HepG2 (cell line): ENCODE data around the gene GLOD4. TPM values are rescaled to one million over a fixed set of nuclear protein-coding genes. Genes with fewer than 3 reads are reported as not detected.
"Not testable (repeated sequence)": the region's sequence is repeated elsewhere in the genome, so short reads cannot be mapped to it uniquely, and the experiment has no call there.

Experiments used
- ATAC-seq: fragments of 200-7000 bp; cut with Tn5 transposase; 3 replicates; pipeline ENCODE4 v1.9.1; 2020; ENCODE audit warnings: mild to moderate bottlenecking, moderate library complexity
- BruUV-seq: library from RNA; stranded (reverse); fragments of 400-500 nt; replicated peaks from 2 replicates; lab custom pipeline; 2021; lab: Mats Ljungman, UMichigan
- CTCF ChIA-PET: fragments of 300-600 bp; formaldehyde crosslinking; extraction: SDS; loops from one replicate; lab custom pipeline; 2021; ENCODE audit warnings: low total read pairs, inconsistent platforms, low intra/inter-chr PET ratio; lab: Yijun Ruan, JAX
- POLR2A ChIA-PET: fragments of 350-600 bp; sonication (Branson Sonifier 250); formaldehyde crosslinking; loops from one replicate; lab custom pipeline; 2020; ENCODE audit warnings: antibody characterized with exemption, inconsistent platforms; lab: Yijun Ruan, JAX
- DNase-seq: peaks from one replicate; pipeline ENCODE4 v3.0.0-alpha.2; 2015; ENCODE audit warnings: low spot score
- FAIRE-seq: peaks from 3 replicates; lab custom pipeline; 2011; peaks lifted over from hg19 to GRCh38; lab: Jason Lieb, UNC
- H2AFZ ChIP-seq: one replicate; pipeline ENCODE4 v1.6.1; 2011; ENCODE audit warnings: low read length, inconsistent platforms
- H3K27ac ChIP-seq: fragments of 300-600 bp; 3 replicates; pipeline ENCODE4 v1.8.0; 2011; ENCODE audit warnings: mixed run types, mild to moderate bottlenecking, mixed read lengths, low read length, inconsistent platforms; ENCODE audit not compliant: insufficient read depth; ENCODE audit errors: extremely low read length
- H3K27me3 ChIP-seq, 2 experiments: fragments of 200-600 bp in 1 of 2; 2 replicates in 1 of 2; 3 replicates in 1 of 2; pipeline versions ENCODE4 v1.6.0 to v1.8.0; 2011; ENCODE audit warnings: low read length in 2 of 2, mild to moderate bottlenecking in 2 of 2, moderate library complexity in 2 of 2, inconsistent platforms in 1 of 2; ENCODE audit not compliant: insufficient read depth in 2 of 2, control insufficient read depth in 1 of 2
- H3K36me3 ChIP-seq, 2 experiments: fragments of 200-600 bp in 1 of 2; replicated peaks in 1 of 2; 2 replicates in 1 of 2; 3 replicates in 1 of 2; pipeline versions ENCODE4 v1.5.1 to v1.8.0; 2011; ENCODE audit warnings: low read length in 2 of 2, inconsistent platforms in 1 of 2; ENCODE audit not compliant: insufficient read depth in 2 of 2, control insufficient read depth in 1 of 2
- H3K4me1 ChIP-seq: 2 replicates; pipeline ENCODE4 v1.5.1; 2012; ENCODE audit warnings: low read length, inconsistent platforms; ENCODE audit not compliant: insufficient read depth
- H3K4me2 ChIP-seq: 2 replicates; pipeline ENCODE4 v1.6.0; 2011; ENCODE audit warnings: low read depth, low read length, inconsistent platforms
- H3K4me3 ChIP-seq, 3 experiments: fragments of 200-600 bp in 1 of 3; sonication (generic), shearing (Covaris generic) in 1 of 3; replicated peaks in 1 of 3; 2 replicates each; pipeline ENCODE4 v1.5.1; 2011 to 2016; ENCODE audit warnings: low read length in 3 of 3, inconsistent platforms in 2 of 3, low read depth in 2 of 3, mild to moderate bottlenecking in 2 of 3, control low read depth in 1 of 3, mixed read lengths in 1 of 3; ENCODE audit not compliant: insufficient read depth in 1 of 3
- H3K79me2 ChIP-seq: one replicate; pipeline ENCODE4 v1.6.1; 2011; ENCODE audit warnings: low read length, inconsistent platforms; ENCODE audit not compliant: insufficient read depth
- H3K9ac ChIP-seq: 2 replicates; pipeline ENCODE4 v1.6.0; 2011; ENCODE audit warnings: mild to moderate bottlenecking, low read depth, low read length, inconsistent platforms; ENCODE audit not compliant: insufficient read depth
- H3K9me3 ChIP-seq: 2 replicates; pipeline ENCODE4 v1.5.1; 2012; ENCODE audit warnings: mild to moderate bottlenecking, low read length
- H4K20me1 ChIP-seq: 2 replicates; pipeline ENCODE4 v1.6.0; 2011; ENCODE audit warnings: inconsistent platforms, mild to moderate bottlenecking, low read length, moderate library complexity; ENCODE audit not compliant: insufficient read depth
- KLF12 ChIP-seq: sonication (generic); formaldehyde crosslinking; IDR thresholded peaks from 2 replicates; pipeline ENCODE4 v1.4.0; 2020; ENCODE audit warnings: missing genetic modification reagents, borderline replicate concordance
- ZNF232 ChIP-seq: sonication (generic); formaldehyde crosslinking; IDR thresholded peaks from 2 replicates; pipeline ENCODE4 v1.4.0; 2020; ENCODE audit warnings: missing genetic modification reagents, borderline replicate concordance
- WGBS: methylation state at CpG from one replicate; pipeline ENCODE4 v1.1.6; 2017; ENCODE audit warnings: low lambda C conversion rate; 5-methylcytosine and 5-hydroxymethylcytosine counted together
- in situ Hi-C: cut with HindIII; loops from 2 replicates; pipeline ENCODE4 v1.10.0; 2017; ENCODE audit warnings: low pct_unique_long_range_greater_than_20kb; ENCODE audit not compliant: extremely low pct_ligation_motif_present
- intact Hi-C: fragments of 100-400 bp; cut with micrococcal nuclease; formaldehyde crosslinking; loops from one replicate; pipeline ENCODE4 v1.10.0; 2022; ENCODE audit not compliant: unreplicated experiment
- polyA plus RNA-seq, 8 experiments: library from polyadenylated mRNA; depleted of rRNA in 3 of 8; stranded (reverse) in 7 of 8; unstranded in 1 of 8; fragments of >200 nt; fragmentation: Illumina TruSeq in 4 of 8; extraction: Trizol in 4 of 8; gene quantifications; 2 replicates each; pipeline versions ENCODE4 v1.2.1 to v1.2.3, GENCODE V29; 2011 to 2016; ENCODE audit warnings: low read depth in 4 of 8, missing spikeins in 1 of 8, mixed read lengths in 1 of 8; ENCODE audit not compliant: insufficient read depth in 1 of 8
- total RNA-seq, 5 experiments: library from RNA; depleted of rRNA; stranded (reverse); fragments of >200 nt; fragmentation: Illumina TruSeq; extraction: Trizol; gene quantifications; 2 replicates each; pipeline ENCODE4 v1.2.3, GENCODE V29; 2016; ENCODE audit warnings: low read depth in 1 of 5

Gene GLOD4
- total and polyA plus RNA-seq, 2 of the 13 experiments (the other 11 are each of a cell fraction or from before 2014, with no cell fraction given) = 53.7 to 87.8 TPM

- H3K4me1 ChIP-seq = peaks cover 14% of the 10 kb centered on the region
- H3K4me3 ChIP-seq, H3K9ac ChIP-seq, BruUV-seq, DNase-seq, H3K27ac ChIP-seq, H3K27me3 ChIP-seq, H3K9me3 ChIP-seq, H3K4me2 ChIP-seq, H2AFZ ChIP-seq, H4K20me1 ChIP-seq, ATAC-seq, in situ Hi-C loops, intact Hi-C loops: not testable (repeated sequence)
- peaks cover 13% of the 10 kb centered on the region for H3K79me2 ChIP-seq
- FAIRE-seq = peak; percentile 18
- H3K36me3 ChIP-seq = peaks cover 5 to 23% of the 10 kb centered on the region in 2 experiments
- TF ChIP-seq ZNF232 (CRISPR knock-in tag) = peak; percentile 100
- TF ChIP-seq, all 625 proteins: peak for 1; not testable (repeated sequence) for 624
- WGBS = over 99% methylated on average over 9 of the region's 9 CpGs
- POLR2A ChIA-PET, CTCF ChIA-PET: not testable (repeated sequence)
Measured at GRCh38 chr17:755319-755961, 26.6 kb downstream of the GLOD4 start.

- FAIRE-seq (no peak), DNase-seq (no peak), ATAC-seq (no peak)
- peaks cover 0 to 6% of the 10 kb centered on the region in 2 experiments; a peak in 3 of 5 replicates for H3K36me3 ChIP-seq
- BruUV-seq = no TSS peak
- H3K9me3 ChIP-seq = no peaks in the 10 kb centered on the region
- no peak overlapping the region for H3K27ac ChIP-seq
- no peak overlapping the region for H3K4me2 ChIP-seq
- ChIA-PET CTCF (no interaction called here), POLR2A (no interaction called here)
- no peaks in the 10 kb centered on the region for H4K20me1 ChIP-seq
- in situ Hi-C loops (no loop called here), intact Hi-C loops (no loop called here)
- H3K4me1 ChIP-seq = peaks cover 26% of the 10 kb centered on the region
- no peak overlapping the region for H2AFZ ChIP-seq
- no peak overlapping the region for H3K4me3 ChIP-seq
- H3K9ac ChIP-seq = no peak overlapping the region
- over 99% methylated on average over 13 of the region's 13 CpGs for WGBS
- H3K79me2 ChIP-seq = peaks cover 26% of the 10 kb centered on the region
- no peaks in the 10 kb centered on the region for H3K27me3 ChIP-seq
- TF ChIP-seq KLF12 = no peak
Measured at GRCh38 chr17:753418-753817, 28.7 kb downstream of the GLOD4 start.
